Activated CD8-positive, alpha-beta memory T cell treated with anti-CD3 and anti-CD28 coated beads, Interleukin-2, amount 50 U/mL, for 4 hours (primary cell): ENCODE measurements around the gene NUP188.

Experiments used
- DNase-seq: peaks from one replicate; pipeline ENCODE4 v3.0.0-alpha.2; 2020

NUP188 gene

DNA sequence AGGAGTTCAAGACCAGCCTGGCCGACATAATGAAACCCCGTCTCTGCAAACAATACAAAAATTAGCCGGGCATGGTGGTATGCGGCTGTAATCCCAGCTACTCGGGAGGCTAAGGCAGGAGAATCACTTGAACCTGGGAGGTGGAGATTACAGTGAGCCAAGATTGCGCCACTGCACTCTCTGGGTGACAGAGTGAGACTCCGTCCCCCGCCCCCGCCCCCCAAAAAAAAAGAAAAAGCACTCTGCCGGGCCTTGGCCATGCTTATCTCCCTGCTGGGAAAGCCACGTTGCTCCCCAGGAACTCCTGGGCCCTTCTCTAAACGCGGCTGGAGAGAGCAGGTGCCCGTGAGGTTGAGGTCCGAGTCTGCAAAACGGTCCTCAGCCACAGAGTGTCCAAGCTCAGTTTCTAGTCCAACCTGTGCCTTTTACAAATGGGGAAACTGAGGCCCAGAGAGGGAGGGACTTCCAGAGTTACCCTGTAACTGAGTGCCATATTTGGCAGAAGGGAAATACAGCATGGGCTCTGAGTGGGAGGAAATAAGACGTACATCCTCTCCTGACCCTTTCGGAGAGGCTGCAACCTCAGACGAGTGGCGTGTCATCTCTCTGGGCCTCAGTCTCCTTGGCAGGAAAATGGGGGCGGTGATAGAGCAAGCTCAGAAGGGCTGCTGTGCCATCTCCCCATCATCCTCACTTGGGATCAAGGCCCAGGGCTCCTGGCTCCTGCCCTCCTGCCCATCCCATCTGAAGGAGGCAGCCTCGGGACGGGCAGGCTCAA, 33.3 kb upstream of the NUP188 start:
- DNase-seq, result no peak

DNA sequence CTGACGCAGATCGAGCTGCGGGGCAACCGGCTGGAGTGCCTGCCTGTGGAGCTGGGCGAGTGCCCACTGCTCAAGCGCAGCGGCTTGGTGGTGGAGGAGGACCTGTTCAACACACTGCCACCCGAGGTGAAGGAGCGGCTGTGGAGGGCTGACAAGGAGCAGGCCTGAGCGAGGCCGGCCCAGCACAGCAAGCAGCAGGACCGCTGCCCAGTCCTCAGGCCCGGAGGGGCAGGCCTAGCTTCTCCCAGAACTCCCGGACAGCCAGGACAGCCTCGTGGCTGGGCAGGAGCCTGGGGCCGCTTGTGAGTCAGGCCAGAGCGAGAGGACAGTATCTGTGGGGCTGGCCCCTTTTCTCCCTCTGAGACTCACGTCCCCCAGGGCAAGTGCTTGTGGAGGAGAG, 31.3 kb upstream of the NUP188 start:
- DNase-seq, result no peak

DNA sequence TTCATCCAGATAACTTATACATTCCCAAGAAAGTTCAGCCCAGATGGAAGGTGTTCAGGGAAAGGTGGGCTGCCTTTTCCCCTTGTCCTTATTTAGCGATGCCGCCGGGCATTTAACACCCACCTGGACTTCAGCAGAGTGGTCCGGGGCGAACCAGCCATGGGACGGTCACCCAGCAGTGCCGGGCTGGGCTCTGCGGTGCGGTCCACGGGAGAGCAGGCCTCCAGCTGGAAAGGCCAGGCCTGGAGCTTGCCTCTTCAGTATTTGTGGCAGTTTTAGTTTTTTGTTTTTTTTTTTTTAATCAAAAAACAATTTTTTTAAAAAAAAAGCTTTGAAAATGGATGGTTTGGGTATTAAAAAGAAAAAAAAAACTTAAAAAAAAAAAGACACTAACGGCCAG, 30.8 kb upstream of the NUP188 start:
- DNase-seq, result no peak

DNA sequence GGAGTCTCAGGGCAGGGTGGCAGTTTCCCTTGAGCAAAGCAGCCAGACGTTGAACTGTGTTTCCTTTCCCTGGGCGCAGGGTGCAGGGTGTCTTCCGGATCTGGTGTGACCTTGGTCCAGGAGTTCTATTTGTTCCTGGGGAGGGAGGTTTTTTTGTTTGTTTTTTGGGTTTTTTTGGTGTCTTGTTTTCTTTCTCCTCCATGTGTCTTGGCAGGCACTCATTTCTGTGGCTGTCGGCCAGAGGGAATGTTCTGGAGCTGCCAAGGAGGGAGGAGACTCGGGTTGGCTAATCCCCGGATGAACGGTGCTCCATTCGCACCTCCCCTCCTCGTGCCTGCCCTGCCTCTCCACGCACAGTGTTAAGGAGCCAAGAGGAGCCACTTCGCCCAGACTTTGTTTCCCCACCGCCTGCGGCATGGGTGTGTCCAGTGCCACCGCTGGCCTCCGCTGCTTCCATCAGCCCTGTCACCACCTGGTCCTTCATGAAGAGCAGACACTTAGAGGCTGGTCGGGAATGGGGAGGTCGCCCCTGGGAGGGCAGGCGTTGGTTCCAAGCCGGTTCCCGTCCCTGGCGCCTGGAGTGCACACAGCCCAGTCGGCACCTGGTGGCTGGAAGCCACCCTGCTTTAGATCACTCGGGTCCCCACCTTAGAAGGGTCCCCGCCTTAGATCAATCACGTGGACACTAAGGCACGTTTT, 30.2 kb upstream of the NUP188 start:
- no peak for DNase-seq

DNA sequence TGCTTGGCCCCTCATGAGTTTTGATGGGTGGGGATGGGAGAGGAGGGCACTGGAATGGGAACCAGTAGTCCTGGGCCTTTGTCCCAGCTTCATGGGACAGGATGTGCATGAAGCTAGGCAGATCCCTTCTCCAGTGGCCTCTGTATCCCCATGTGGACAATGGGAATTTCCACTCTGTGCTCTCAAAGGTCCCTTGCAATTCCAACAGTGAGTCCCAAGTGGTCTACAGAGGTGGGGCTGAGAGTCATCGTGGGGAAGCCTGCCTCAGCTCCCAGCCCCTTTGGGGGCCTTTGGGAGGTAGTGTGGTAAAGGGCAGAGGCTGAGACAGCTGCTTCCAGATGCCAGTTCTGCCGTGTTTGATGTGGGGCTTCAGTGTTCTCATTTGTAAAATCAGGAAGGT, 28.6 kb upstream of the NUP188 start:
- no peak for DNase-seq

DNA sequence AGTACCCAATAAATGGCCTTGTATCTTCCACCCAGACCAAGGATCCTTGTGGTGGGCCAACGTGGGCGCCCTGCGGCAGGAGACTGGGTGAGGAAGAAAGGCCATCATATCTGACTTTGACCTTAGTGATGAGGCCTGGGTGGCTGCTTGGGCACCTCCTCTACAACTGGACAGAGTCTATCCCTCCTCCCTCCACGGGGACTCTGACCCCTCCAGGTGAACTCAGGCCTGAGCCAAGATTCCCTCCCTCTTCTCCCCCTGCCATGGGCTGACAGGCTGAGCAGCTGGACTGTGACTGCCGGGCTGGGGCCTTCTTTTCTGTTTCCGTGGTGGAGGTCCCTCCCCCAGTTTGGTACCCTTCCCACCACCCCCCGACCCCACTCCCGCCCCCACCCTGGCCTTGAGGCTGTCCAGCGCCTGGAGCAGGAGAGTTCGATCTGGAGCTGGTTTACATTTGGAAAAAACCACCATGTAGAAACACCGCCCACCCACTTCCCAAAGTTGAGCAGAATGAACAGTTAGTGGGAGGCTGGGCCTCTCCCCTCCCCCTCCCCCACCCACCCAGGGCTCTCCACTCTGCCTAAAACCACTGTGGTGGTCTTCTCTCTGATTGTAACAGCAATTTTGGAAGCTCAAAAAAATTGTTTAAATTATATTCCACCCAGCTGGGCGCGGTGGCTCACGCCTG, 28.0 kb upstream of the NUP188 start:
- DNase-seq, result no peak

DNA sequence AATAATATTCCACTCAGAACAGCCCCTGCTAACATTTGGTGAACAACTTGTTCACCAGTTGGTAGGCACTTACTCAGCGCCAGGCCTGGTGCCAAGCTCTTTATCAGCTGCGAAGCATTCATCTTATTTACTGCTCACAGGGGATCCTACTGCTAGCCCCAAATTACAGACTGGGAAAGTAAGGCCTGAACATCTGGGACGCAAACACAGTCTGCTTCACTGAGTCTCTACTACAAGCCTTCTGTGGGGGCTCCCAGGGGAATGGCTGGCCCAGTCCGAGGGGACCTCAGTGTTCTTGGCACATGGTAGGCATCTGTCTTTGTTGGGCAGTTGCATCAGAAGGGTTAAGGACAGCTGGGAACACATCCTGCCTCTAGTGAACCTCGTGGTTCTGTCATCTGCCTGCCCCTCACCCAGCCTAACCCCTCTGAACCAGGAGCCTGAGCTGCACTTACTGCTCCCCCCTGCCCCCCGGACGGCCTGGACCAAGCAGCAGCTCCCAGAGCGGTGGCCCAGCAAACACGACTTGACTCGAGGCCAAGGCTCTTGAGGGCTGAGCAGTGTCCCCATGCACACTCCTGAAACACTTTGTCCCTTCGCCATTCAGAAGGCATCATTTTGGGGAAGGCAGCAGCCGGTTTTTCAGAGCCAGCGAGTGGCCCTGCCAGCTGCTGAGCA, 27.0 kb upstream of the NUP188 start, which contains the start of gene PHYHD1:
PHYHD1 (plus strand) TSS at position 602 of the 678 bp plus-strand sequence. CDS start 1,342 bp downstream, outside the sequence.
- no peak for DNase-seq

DNA sequence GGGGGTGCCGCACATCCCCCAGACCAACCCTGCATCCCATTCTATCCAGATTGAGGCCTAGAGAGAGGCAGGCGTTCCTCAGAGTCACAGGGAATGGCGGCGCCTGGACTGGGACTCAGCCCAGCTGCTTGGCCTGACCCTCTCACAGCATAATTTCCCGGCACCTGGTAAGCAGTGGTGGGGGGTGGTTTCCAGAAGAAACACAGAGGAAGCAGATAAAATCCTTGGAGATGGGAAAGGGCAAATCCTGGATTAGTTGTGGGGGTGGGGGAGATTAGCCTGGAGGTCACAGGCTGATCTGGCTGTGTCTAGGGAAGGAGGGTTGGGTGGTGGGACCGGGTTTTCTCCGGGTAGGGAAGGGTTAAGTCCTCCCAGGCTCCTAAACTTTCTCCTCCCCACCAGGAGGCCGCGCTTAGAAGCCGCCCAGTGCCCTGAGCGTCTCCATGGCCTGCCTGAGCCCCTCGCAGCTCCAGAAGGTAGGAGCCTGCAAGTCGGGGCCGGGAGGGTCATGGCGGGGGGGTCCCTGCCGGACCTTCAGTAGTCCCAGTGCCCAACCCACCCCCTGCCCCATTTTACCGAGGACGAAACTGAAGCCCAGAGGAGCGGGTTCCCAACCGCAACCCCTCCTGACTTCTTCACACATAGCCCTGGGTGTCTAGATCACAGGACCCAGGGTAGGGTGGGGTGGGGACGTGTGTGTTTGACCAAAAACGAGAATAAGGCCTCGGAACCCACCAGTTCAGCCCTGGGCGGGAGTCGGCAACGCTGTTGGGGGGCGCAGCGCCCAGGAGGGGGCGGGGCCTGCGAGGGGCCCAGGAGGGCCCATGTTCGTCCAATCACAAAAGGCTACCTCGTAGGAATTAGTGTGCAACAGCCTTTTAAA, 25.4 kb upstream of the NUP188 start:
- DNase-seq, result peak; percentile 32

DNA sequence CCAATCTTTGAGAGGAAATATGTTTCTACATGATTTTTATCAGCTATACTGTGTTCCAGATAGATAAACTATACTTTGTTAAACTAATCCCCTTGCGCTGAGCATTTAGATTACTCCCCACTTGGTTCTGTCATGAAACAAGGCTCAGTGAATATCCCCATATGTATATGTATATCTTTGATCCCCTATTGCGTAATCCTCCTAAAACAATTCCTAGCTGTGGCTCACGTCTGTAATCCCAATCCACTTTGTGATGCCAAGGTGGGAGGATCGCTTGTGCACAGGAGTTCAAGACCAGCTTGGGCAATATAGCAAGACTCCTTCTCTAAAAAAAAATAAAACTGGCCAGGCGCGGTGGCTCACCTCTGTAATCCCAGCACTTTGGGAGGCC, 24.0 kb upstream of the NUP188 start:
- DNase-seq, result no peak

DNA sequence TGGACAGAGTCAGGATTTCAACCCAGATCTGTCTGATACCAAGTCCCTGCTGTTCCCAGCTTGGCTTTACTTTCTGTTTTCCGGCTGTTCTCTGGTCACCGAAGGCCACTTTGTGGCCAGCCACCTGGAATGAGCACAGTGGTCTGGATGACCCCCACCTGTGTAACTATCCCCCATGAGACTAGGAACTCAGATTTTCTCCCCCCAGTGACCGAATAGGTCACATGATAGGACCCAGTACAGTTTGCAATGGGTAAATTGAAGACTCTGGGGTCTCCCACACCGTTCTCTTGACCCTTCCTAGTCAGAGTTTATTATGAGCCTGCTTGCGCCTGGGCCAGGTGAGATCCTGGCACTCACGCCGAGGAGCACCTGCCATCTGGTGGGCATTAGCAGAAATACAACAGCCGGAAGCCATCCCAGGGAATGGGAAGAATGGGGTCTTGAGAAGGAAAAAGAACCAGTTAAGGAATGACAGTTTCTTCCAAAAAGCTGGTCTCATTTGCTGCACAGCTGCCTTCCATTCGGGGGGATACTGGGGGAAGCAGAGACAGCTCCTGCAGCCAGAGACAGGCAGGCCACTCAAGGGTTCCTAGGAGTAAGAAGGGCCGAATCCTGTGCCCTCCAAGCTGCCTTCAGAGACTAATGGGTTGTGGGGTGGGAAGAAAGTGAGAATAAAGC, 19.6 kb upstream of the NUP188 start:
- DNase-seq, result peak; percentile 58

DNA sequence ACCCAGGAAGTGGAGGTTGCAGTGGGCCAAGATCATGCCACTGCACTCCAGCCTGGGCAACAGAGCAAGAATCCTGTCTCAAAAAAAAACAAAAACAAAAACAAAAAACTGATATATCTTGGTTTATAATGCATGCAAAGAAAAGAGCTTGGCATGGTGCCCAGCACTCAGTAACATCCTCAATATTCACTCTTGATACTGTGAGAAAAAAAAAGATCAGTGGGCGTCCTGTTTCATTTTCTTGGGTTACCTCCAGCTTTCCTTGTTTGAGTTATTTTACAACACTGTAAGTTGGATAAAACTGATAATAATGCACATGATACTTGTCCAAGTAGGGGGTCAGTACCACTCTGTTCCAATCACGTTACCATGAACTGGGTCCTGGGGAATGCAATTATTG, 18.9 kb upstream of the NUP188 start:
- no peak for DNase-seq

DNA sequence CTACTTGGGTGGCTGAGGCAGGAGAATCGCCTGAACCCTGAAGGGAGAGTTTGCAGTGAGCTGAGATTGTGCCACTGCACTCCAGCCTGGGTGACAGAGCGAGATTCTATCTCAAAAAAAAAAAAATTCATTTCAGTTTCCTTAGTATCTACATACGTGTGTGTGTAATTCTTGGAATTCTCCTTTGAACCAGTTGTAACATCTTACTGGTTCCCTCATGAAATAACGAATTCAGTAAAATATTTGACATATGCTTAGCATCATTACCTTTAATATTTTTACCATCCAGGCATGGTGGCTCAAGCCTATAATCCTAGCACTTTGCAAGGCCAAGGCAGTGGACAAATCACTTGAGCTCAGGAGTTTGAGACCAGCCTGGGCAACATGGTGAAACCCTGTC, 17.9 kb upstream of the NUP188 start:
- DNase-seq, result no peak

DNA sequence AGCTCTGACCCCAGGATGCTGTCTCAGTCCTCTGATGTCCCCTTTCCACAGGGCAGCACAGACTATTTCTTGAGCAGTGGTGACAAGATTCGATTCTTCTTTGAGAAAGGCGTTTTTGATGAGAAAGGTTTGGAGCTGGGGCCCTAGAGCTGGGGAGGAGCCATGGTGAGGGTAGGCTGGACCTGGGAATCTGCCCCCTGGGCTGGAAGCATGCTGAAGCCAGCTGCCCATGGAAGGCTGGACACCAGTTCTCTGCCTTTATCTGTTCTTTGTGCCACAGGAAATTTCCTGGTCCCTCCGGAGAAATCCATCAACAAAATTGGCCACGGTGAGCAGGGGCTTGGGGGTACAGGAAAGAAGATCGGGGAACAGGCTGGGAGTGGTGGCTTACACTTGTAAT, 13.8 kb upstream of the NUP188 start:
- DNase-seq, result no peak

DNA sequence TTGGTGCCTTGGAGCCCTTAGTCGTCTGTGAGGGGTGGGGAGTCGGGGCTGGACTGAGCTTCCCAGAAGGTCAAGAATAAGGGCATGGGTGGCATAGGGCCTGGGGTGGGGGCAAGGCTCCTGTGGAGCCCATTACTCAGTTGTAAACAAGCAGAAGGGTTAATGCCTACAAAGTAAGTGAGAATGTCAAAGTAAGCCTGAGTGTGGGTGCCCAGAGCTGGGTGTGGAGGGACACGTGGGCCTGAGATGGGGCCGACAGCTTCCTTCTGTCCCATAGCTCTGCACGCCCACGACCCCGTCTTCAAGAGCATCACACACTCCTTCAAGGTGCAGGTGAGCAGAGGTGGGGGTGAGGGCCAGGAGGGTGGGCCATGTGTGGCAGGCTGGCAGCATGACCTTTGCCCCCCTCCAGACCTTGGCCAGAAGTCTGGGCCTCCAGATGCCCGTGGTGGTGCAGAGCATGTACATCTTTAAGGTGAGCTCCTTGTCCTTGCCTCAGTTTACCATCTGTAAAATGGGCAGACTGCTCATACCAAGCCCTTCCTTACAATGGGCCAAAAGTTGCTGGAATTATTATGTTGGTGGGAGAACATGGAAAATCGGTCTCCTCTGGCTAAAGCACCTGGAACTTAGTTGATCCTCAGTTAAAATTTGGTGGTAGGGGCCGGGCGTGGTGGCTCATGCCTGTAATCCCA, 11.2 kb upstream of the NUP188 start:
- no peak for DNase-seq

DNA sequence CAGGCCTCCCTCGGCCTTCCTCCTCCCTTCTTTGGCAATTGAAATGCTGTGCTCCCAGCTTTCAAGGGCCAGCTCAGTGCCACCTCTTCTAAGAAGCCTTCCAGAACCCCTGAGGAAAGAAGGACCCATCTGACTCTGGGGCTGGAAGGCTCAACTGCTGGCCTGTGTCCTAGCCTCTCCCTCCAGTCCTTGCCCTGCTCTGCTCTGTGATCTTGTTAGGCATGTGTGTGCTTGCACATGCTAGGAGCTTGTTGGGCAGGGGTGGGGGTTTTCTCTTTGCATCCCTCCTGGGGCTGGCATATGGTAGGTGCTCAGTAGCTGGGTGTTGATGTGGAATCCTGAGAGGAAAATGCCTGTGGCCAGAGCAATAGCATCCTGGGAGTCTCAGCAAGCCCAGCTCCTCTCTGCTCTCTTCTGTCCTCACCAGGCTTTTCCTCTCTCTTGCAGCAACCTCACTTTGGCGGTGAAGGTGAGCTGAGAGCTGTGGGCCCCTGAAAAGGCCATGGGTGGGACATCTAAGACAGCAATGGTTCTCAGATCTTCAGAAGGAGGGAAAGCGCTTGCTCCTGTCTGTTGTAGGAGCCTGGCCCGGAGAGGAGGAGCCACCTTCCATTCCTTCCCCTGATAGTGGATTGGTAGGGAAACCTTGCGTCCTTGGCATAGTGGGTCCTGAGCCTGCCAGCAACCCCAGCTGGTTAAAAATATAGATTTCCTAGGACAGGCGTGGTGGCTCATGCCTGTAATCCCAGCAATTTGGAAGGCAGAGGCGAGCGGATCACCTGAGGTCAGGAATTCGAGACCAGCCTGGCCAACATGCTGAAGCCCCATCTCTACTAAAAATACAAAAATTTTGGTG, 10.0 kb upstream of the NUP188 start:
- DNase-seq, result no peak

DNA sequence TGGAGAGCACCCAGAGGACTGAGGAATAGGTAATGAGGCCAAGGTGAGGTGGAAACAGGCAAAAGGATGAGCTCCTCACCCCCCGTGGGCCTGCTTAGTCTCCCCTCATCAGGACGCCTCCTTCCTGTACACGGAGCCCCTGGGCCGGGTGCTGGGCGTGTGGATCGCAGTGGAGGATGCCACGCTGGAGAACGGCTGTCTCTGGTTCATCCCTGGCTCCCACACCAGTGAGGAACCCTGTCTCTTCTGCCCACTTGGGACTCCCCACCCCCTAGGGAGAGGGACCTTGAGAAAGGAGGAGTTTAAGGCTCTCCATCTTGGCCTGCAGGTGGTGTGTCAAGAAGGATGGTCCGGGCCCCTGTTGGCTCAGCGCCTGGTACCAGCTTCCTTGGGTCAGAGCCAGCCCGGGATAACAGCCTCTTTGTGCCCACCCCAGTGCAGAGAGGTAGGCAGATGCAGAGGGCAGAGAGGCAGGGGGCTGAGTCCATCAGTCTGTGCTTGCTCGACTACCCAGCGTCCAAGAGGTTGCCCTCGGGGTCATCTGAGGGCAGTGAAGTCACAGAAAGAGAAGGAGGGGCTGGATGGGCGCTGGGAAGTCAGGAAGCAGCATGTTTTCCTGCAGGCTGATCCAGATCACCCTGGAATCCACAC, 7.1 kb upstream of the NUP188 start:
- DNase-seq, result no peak

DNA sequence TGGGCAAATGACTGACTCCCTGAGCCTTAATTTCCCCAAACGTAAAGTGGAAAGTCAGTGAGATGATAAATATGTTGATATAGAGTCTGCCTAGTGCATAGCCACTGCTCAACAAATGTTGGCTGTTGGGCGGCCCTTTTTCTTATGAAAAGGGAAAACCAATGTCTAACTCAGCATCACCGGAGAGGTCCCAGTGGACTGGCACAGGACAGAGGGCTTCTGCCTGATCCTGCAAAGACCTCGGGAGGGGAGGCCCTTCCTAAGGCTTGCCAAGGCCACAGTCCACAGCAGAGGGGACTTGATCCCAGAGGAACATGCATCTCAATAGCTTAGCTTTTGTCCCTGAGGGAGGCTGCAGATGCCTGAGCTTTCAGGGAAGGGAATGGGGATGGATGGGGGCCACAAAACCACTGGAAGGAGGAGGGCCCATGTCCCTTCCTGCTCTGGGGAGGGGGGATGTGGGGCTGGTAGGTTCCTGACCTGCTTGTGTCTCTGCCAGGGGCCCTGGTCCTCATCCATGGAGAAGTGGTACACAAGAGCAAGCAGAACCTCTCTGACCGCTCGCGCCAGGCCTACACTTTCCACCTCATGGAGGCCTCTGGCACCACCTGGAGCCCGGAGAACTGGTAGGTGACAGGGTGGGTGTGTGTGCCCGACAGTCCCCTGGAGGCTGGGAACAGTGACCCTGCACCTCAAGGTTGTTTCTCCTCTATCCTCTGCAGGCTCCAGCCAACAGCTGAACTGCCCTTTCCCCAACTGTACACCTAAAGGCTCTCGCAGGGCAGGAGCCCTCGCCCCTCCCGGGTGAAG, 6.3 kb upstream of the NUP188 start:
- DNase-seq, result no peak

DNA sequence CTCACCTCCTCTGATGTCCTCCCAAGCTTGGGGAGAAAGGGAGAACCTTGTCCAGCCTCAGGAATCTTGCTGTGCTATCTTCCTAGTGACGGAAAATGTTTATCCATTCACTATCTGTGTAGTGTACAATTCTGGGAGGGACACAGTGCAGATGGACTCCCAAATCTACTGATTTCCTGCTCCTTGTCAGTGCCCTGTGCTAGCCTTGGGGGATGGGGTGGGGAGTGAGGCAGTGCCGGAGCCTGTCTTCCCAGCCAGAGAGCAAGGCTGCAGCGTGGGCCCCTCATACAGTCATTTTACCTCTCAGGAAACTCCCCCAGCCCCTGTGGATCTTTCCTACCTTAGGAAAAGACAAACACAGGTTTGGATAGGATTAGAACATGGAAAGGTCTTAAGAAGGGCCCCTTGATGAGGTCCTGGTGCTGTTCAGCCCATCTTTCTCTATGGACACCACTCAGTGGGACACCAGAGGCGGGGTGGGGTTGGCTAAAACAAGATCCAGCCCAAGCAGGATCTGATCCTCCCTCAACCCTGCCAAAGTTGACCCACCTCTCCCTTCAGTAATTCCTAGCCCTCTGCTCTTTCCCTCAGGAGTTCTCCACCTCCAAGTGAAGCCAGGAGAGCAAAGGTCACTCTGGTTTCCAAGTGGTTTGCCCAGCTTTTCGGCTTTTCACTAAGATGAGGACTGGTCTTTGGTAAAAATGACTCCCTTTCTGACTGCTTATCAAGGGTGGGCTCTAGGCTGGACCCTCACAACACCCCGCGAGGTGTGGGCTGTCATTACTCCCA, 3.5 kb upstream of the NUP188 start:
- no peak for DNase-seq
